Measurements from ENCODE around the gene PTPRD.

PTPRD gene

GRCh38 chr9:10059044-10059443 lies 553.8 kb downstream of the PTPRD start:
- Histone ChIP-seq H3K27ac (ENCODE audit: low read depth, low read length) (no peak overlapping the region), H3K9me3 (ENCODE audit: control insufficient read depth, insufficient read depth, low read length) (no peaks in the 10 kb centered on the region), H3K36me3 (ENCODE audit: control insufficient read depth, low read length) (no peaks in the 10 kb centered on the region), H3K9me2 (replicated peaks; ENCODE audit: control insufficient read depth, low read length) (no peaks in the 10 kb centered on the region), H4K20me1 (ENCODE audit: control insufficient read depth, insufficient read depth, low read depth, low read length) (no peaks in the 10 kb centered on the region), H3F3A (ENCODE audit: control insufficient read depth, insufficient read depth) (no peaks in the 10 kb centered on the region), H3K27me3 (ENCODE audit: control insufficient read depth, low read length) (no peaks in the 10 kb centered on the region), H3K4me2 (ENCODE audit: low read length) (no peak overlapping the region), H3K79me2 (ENCODE audit: control insufficient read depth, low read length) (no peaks in the 10 kb centered on the region), H3K4me3 (ENCODE audit: low read length) (no peak overlapping the region), H3K4me1 (ENCODE audit: control insufficient read depth, low read length) (no peaks in the 10 kb centered on the region)
- TF ChIP-seq EZH2phosphoT487 (IDR thresholded peaks at IDR 0.05; ENCODE audit: borderline replicate concordance, low read length) = no peak
- no peak for TF ChIP-seq CTCF (IDR thresholded peaks at IDR 0.05; ENCODE audit: low read depth, low read length, poor library complexity, severe bottlenecking)

GRCh38 chr9:10055886-10056395 lies 556.9 kb downstream of the PTPRD start:
- Histone ChIP-seq H3K27ac (ENCODE audit: low read depth, low read length) (no peak overlapping the region), H3F3A (ENCODE audit: control insufficient read depth, insufficient read depth) (no peaks in the 10 kb centered on the region), H3K4me1 (ENCODE audit: control insufficient read depth, low read length) (no peaks in the 10 kb centered on the region), H3K9me2 (replicated peaks; ENCODE audit: control insufficient read depth, low read length) (no peaks in the 10 kb centered on the region), H3K4me2 (ENCODE audit: low read length) (no peak overlapping the region), H3K9me3 (ENCODE audit: control insufficient read depth, insufficient read depth, low read length) (no peaks in the 10 kb centered on the region), H4K20me1 (ENCODE audit: control insufficient read depth, insufficient read depth, low read depth, low read length) (no peaks in the 10 kb centered on the region), H3K4me3 (ENCODE audit: low read length) (no peak overlapping the region), H3K27me3 (ENCODE audit: control insufficient read depth, low read length) (no peaks in the 10 kb centered on the region), H3K79me2 (ENCODE audit: control insufficient read depth, low read length) (no peaks in the 10 kb centered on the region), H3K36me3 (ENCODE audit: control insufficient read depth, low read length) (no peaks in the 10 kb centered on the region)
- no peak for TF ChIP-seq EZH2phosphoT487 (IDR thresholded peaks at IDR 0.05; ENCODE audit: borderline replicate concordance, low read length)
- TF ChIP-seq CTCF (IDR thresholded peaks at IDR 0.05; ENCODE audit: low read depth, low read length, poor library complexity, severe bottlenecking) = no peak

GRCh38 chr9:10054456-10054855 lies 558.3 kb downstream of the PTPRD start:
- TF ChIP-seq EZH2phosphoT487 (IDR thresholded peaks at IDR 0.05; ENCODE audit: borderline replicate concordance, low read length) = no peak

GRCh38 chr9:10052916-10053315 lies 559.9 kb downstream of the PTPRD start:
- H3K27me3 ChIP-seq (ENCODE audit: control insufficient read depth, low read length) = no peaks in the 10 kb centered on the region
- no peaks in the 10 kb centered on the region for H3F3A ChIP-seq (ENCODE audit: control insufficient read depth, insufficient read depth)
- H3K36me3 ChIP-seq (ENCODE audit: control insufficient read depth, low read length) = no peaks in the 10 kb centered on the region

More at GRCh38 chr9:10054456-10054855, 558.3 kb downstream of the PTPRD start:
- Histone ChIP-seq H3K9me3 (ENCODE audit: control insufficient read depth, insufficient read depth, low read length) (no peaks in the 10 kb centered on the region), H3K4me1 (ENCODE audit: control insufficient read depth, low read length) (no peaks in the 10 kb centered on the region), H3K4me3 (ENCODE audit: low read length) (no peak overlapping the region), H3F3A (ENCODE audit: control insufficient read depth, insufficient read depth) (no peaks in the 10 kb centered on the region), H3K27me3 (ENCODE audit: control insufficient read depth, low read length) (no peaks in the 10 kb centered on the region), H3K9me2 (replicated peaks; ENCODE audit: control insufficient read depth, low read length) (no peaks in the 10 kb centered on the region), H4K20me1 (ENCODE audit: control insufficient read depth, insufficient read depth, low read depth, low read length) (no peaks in the 10 kb centered on the region), H3K79me2 (ENCODE audit: control insufficient read depth, low read length) (no peaks in the 10 kb centered on the region), H3K36me3 (ENCODE audit: control insufficient read depth, low read length) (no peaks in the 10 kb centered on the region), H3K27ac (ENCODE audit: low read depth, low read length) (no peak overlapping the region), H3K4me2 (ENCODE audit: low read length) (no peak overlapping the region)

More at GRCh38 chr9:10052916-10053315, 559.9 kb downstream of the PTPRD start:
- Histone ChIP-seq H3K9me3 (ENCODE audit: control insufficient read depth, insufficient read depth, low read length) (no peaks in the 10 kb centered on the region), H3K27ac (ENCODE audit: low read depth, low read length) (no peak overlapping the region), H3K4me1 (ENCODE audit: control insufficient read depth, low read length) (no peaks in the 10 kb centered on the region), H3K4me2 (ENCODE audit: low read length) (no peak overlapping the region), H3K9me2 (replicated peaks; ENCODE audit: control insufficient read depth, low read length) (no peaks in the 10 kb centered on the region), H3K4me3 (ENCODE audit: low read length) (no peak overlapping the region), H4K20me1 (ENCODE audit: control insufficient read depth, insufficient read depth, low read depth, low read length) (no peaks in the 10 kb centered on the region), H3K79me2 (ENCODE audit: control insufficient read depth, low read length) (no peaks in the 10 kb centered on the region)
- TF ChIP-seq EZH2phosphoT487 (IDR thresholded peaks at IDR 0.05; ENCODE audit: borderline replicate concordance, low read length) (no peak), CTCF (IDR thresholded peaks at IDR 0.05; ENCODE audit: low read depth, low read length, poor library complexity, severe bottlenecking) (no peak)

Data from DOHH2 (cell line).